ENCODE results near the gene SYTL2.
A peak's percentile ranks its signal among the peaks of the same experiment; 100 is the strongest.
"Not testable (repeated sequence)": the region's sequence is repeated elsewhere in the genome, so short reads cannot be mapped to it uniquely, and the experiment has no call there.

SYTL2 gene

DNA sequence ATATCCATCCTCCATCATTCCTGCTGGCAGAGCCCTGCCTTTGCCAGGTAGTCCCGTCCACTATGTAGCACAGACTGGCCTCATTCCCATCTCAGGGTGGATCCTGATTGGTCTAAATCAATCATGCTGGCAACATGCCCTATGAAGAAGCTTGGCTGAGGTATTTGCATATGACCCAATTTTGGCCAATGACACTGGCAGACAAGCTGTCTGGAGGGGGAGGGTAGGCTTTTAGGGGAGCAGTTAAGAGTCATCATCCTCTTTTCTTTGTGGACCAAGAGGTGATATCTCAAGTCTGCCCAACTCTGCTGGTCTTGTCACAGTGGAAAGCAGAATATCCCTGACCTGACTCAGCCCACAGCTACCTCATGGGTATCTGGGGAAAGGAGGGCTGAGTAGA lies 130.0 kb downstream of the SYTL2 start:
- DNase-seq = no peak

DNA sequence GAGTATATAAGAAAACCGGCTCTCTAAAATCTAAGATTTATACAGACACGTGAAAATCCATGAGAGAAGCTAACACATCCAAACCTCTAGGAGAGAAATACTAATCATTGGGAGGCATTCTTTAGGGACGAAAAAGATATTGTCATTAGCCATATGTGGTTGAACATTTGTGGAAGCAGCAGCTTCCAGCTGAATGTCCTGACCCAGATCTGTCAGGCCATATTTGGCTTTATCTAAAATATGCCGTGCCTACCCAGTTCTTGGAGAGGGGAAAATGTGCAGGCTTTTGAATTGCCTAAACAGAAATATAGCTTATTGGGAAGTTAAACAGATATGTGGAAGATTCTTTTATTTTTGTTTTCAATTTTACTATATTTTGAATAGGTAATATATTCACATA lies 131.4 kb downstream of the SYTL2 start:
- DNase-seq = no peak

DNA sequence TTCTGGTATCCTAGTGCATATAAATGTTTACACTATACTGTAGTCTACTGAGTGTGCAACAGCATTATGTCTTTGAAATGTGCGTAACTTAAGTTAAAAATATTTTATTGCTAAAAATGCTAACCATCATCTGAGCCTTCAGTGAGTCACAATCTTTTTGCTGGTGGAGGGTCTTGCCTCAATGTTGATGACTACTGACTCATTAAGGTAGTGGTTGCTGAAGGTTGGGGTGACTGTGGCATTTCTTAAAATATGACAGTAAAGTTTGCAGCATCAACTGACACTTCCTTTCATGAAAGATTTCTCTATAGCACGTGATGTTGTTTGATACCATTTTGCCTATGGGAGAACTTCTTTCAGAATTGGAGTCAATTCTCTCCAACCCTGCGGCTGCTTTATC lies 137.5 kb downstream of the SYTL2 start:
- DNase-seq = no peak

DNA sequence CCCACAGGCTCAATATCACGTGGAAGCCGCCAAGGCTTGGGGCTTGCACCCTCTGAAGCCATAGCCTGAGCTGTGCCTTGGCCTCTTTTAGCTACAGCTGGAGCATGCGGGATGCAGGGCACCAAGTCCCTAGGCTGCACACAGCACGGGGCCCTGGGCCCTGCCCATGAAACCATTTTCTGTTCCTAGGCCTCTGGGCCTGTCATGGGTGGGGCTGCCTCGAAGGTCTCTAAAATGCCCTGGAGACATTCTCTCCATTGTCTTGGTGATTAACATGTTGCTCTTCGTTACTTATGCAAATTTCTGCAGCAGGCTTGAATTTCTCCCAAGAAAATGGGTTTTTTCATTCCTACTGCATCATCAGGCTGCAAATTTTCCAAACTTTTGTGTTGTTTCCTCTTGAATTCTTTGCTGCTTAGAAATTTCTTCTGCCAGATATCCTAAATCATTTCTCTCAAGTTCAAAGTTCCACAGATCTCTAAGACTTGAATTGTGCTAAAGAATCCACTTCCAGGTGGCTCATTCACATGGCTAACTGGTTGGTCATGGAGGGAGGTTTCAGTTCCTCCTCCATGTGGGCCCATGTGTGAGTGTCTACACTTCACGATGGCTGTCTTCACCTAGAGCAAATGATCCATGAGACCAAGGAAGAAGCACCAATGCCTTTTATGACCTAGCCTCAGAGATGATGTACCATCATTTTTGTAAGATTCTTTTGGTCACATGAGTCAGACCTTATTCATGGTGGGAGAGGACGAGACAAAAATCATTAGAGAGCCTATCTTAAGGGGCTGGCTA lies 138.6 kb downstream of the SYTL2 start:
- no peak for DNase-seq

DNA sequence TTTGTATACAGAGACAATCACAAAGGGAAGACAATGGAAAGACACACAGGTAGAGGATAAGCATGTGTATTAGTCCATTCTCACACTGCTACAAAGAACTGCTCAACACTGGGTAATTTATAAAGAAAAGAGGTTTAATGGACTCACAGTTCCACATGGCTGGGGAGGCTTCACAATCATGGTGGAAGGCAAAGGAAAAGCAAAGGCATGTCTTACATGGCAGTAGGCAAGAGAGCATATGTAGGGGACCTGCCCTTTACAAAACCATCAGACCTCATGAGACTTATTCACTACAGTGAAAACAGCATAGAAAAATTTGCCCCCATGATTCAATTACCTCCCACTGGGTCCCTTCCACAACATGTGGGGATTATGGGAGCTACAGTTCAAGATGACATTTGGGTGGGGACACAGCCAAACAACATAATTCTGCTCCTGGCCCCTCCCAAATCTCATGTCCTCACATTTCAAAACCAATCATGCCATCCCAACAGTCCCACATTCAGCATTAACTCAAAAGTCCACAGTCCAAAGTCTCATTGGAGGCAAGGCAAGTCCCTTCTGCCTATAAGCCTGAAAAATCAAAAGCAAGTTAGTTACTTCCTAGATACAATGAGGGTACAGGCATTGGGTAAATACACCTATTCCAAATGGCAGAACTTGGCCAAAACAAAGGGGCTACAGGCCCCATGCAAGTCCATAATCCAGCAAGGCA lies 139.8 kb downstream of the SYTL2 start:
- not testable (repeated sequence) for DNase-seq

DNA sequence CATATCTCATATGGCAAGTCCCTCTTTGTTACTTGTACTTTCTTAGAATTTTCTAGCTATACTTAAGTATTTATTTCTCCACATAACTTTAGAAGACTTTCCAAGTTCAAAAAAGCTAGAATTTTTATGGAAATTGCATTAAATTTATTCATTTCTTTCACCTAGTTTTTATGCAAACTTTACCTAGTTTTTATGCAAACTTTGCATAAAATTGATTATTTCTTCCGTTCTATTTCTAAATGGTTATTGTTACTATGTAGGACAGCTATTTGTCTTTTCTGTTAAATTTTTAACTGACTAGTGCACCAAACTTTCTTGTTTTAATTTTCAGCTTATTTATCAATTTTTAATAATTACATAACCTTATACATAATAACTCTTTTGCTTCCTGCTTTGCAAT lies 142.8 kb downstream of the SYTL2 start:
- DNase-seq = no peak

DNA sequence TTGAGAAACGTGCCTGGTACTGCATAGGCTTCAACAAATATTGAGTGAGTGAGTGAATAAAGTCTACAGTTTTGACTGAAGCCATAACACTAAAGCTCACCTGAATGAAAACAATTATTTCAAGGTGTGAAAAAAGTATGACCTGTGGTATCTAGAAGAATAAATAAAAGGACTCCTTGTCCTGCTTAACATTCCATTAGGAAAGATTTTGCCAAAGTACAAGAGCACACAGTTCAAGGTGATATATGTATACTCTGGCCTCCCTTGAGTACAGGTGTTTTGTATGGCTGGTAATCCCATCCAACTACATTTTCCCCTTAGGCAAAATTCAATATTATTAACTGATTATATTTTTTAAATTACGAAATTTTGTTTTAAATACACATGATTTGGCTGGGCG lies 144.3 kb downstream of the SYTL2 start:
- DNase-seq = no peak

DNA sequence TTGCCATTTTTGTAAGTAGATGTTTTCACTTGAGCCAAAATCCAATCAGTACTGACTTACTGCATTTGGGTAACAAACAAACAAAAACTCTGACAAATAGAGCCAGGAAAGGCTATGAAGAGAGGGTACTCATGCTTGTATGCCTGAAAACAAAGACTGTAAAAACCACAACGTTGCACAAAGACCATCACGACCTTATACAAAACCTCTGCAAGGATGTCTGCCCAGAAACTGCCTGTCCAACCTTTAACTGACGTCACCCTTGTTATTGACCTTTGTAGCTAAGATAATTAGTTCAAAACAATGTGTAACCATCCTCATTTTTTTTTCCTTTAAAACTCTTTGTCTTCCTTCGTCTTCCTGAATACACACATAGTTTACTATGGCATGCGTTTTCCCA lies 145.2 kb downstream of the SYTL2 start:
- DNase-seq = no peak

DNA sequence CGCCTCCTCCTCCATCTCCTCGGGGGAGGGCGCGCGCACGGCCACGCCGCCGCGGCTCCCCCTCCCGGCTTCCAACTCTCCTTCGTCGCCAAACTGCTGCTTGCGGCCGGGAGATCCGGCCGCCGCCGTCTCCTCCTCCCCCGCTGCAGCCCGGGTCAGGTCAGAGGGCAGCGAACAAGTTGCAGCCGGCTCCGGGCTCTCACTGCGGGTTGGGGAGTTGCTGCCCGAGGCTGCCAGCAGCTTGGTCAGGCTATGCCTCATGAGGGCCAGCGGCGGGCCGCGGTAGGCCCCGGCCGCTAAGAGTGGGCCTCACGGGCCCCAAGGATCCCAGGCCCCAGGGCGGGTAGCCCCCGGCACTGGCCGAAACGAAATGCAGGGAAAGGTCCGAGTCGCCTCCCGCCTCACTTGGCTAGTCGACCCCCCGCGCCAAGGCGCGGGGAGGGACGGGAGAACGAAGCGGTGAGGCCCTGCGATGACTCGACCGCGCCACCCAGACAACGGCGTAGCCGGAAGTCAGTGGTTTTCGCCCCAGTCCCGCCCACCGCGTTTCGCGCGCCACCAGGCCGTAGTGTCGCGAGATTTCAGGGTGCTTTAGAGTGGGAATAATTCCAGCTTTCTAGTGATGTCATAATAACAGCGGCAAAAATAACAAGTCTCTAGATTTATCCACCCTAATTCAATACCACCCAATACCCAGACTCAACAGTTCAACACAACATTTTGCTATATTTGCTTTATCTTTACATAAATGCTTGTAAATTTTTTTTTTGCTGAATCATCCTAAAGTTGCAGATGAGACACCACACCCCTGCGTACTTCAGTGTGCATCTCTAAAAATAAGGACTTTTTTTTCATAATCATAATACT lies 146.1 kb downstream of the SYTL2 start, which contains the start of gene CREBZF:
Gene CREBZF (minus strand): TSS at position 515 of the 867 bp plus-strand sequence. CDS start 254 bp downstream, at position 261.
- peak; percentile 81 to 92 for DNase-seq

DNA sequence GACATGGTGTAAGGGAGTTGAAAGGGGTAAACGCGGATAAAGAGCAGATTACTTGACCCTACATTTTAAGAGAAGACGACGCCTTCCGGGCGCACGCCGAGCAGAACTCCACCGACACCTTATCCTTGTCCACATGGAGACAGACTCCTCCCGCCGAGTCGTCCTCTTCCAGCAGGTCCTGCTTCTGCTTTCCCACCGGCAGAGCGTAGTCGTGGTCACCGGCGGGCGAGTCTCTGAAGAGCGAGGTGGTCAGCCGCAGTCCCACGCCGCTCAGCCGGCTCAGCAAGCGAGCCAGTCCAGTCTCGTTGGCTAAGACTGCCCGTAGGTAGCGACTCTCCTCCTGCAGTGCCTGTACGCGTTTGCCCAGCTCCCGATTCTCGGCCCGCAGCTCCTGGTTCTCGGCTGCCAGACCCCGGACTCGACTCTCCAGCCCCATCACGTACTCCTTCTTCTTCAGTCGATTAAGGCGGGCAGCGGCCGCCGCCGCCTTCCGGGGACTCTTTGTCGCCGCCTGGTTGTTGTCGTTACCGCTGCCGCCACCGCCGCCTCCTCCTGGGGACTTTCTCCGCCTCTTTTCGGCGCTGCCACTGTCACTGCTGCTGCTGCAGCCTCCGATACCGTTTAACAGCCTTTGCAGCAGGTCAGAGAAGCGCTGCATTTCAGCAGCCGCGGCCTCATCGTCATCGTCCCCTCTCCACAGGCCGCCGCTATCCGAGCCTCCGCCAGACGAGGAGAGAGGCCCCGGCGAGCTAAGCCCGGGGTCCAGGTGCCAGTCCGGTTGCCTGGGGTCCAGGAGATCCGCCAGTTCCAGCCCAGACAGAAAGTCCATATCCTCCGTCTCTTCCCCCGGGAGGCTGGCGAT lies 147.0 kb downstream of the SYTL2 start:
- DNase-seq = peak; percentile 43 to 62

DNA sequence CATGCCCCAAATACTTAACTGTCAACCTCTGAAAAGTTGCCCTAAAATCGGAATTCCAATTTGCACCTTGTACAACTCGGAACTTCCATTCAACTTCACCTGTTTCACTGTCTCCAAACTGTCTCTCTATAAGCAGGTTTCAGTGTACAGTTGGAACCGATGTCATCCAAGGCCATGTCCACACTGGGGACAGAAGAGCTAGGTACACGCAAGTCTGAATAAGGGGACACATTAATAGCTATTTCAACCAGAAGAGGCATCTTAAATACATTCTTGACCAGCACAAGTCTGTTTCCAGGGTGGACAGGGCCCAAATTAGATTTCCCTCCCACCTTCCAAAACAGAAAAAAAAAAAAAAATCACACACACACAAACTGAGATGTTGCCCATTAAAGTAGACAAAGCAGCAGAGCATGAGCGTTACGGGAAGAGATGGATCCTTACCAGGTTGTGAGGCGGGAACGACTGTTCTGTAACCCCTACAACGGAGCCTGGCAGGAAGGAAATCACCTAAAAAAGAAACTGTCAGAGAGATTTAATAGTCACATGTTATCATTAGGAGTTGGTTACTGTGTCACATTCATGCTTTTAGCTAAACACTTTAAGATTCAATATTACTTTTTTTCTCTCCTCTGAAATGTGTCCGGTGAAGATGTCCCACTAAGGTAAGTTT lies 147.7 kb downstream of the SYTL2 start:
- no peak for DNase-seq

DNA sequence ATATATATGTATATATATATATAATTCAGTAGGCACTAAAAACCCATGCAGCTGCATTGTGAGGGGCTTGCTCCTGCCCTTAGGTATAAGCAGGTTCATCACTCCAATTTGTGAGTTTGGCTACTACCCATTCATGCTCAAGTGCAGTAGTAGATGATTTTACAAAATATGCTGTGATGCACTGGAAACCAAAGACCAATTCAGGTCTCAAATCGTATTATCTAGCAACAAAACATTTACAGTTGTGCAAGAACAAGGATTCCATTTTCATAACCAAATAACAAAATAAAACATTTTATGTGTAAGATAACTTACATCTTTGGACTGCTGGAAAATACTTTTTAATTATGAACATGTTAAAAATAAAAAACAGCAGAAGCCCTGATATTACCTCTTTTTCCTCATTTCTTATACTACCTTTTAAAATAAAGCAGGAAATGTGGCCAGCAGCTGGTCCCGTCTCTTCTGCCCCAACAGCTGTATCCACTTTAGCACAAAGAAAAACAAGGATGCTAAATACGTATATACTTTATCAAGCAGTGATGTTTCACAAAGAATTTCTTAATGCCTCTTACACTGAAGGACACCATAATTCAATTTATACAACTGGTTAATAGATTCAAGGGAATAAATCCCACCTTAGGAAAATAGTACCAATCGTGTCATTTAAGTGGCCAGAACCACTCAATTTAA lies 148.8 kb downstream of the SYTL2 start:
- no peak for DNase-seq

DNA sequence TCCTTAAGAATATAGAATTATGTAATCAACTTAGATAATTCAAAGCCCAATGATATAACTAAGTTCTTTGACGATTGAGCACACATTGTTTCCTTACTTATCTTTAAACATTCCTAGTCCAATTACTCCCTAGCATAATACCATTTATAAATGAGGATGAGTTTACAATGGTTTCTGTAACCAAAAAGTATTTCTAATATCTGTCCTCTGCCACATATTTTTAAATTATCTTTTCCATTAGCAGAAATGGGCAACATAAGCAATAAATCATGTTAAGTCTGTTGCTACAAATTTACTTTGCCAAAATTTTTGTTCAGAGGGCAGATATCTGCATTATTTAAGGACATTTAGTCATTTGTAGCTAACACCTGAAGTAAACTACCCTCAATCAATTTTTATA lies 152.8 kb downstream of the SYTL2 start:
- no peak for DNase-seq

DNA sequence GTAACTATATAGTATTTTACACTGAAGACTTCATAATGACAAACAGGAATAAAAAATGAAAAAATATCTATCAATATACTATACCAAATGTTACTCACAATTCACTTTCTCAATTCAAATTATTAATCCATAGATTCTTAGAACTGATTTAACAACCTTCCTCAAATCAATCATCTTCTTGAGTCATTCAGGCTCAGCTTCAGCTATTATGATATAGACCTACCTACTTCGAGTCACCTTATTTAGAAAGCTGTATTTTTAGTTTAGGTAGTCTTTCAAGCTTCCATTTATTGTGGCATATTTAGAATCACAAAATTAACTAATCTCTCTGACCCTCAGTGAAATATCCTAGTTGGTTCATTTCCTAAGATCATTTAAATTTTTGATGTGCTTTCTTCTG lies 154.2 kb downstream of the SYTL2 start:
- DNase-seq = no peak

DNA sequence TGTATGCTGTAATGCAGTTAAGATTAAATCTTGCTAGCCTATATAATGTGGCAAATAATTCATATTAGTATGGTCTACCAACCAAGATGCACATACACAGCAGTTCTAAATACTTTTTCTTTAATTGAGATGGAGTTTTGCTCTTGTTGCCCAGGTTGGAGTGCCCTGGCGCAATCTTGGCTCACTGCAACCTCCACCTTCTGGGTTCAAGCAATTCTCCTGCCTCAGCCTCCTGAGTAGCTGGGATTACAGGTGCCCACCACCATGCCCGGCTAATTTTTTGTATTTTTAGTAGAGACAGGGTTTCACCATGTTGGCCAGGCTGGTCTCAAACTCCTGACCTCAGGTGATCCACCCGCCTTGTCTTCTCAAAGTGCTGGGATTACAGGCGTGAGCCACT lies 156.6 kb downstream of the SYTL2 start:
- DNase-seq = not testable (repeated sequence)

DNA sequence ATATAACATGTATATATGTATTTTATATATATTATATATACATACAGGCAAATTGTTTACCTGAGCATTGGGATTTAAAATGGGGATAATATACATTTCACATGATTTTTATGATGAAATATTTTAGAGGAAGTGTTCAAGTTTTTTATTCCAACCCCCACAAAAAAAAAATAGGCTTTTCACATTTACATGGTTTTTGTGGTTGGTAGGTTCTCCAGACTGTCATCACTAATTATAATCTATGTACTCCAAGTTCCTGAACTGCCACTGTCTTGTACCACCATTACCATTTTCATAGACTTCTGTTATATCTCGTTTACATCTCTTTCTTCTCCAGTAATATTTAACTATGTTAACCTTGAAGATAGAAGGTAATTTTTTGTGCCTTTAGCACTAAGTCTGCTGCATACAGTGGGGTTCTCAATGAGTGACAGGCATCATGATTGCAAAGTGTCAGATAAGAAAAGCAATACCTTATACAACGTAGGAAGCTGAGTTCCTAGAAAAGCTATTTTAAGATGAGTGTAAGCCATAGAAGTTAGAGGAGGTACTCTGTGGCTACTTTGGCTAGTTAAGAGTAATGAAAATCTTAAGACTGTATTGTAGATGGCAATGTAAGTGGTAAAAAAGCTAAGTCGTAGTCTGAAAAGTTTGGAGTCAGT lies 158.0 kb downstream of the SYTL2 start:
- DNase-seq = no peak

DNA sequence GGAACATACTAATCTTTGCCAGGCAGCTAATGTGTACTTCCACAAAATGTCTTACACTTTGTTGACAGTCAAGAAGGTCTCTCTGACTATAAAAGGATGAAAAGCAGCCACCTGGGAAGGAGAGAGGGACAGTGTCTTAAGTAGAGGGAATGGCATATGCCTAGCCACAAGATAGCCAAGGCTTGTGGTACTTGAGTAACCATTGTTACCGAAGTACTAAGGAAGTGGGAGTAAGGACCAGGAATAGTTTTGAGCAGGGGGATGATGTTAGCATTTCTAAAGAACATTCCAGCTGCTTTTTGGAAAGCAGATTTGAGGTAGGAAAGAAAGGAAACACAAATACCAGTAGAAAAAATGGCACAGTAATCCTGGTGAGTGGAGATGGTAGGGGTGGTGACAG lies 159.8 kb downstream of the SYTL2 start:
- DNase-seq = no peak

DNA sequence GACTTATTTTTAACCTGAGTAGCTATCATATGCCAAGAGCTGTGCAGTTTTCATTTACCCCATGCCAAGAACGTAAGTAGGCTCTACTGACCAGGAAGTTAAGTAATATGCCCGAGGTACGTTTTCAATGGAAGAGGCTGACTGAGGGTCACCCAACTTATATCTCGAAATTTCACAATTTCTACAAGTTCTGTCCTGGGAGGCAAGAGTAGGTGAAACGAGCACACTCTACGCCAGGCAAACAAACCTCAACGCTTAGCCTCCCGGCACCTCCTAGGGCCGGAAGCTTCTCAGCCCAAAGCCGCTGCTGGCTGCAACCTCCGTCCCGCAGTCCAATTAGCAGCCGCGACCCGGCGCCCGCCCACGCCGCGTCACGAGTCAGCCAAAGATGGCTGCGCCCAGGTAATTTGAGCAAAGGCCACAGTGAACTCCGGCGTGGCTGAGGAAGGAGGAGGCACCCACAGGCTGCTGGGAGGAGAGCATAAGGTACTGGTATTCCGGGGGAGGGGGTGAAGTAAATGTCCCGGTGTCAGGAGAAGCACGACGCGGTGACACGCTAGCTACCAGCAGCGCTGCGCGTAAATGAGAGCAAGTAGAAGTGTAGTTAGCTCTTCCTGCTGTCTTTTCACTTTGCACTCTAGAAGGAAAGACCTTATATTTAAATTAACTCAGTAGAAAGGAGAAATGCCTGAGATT lies 163.2 kb downstream of the SYTL2 start, which contains the start of gene TMEM126A:
Gene TMEM126A (plus strand): TSS at position 364 of the 696 bp plus-strand sequence. CDS start 2,289 bp downstream, outside the sequence.
- peak; percentile 87 to 91 for DNase-seq

DNA sequence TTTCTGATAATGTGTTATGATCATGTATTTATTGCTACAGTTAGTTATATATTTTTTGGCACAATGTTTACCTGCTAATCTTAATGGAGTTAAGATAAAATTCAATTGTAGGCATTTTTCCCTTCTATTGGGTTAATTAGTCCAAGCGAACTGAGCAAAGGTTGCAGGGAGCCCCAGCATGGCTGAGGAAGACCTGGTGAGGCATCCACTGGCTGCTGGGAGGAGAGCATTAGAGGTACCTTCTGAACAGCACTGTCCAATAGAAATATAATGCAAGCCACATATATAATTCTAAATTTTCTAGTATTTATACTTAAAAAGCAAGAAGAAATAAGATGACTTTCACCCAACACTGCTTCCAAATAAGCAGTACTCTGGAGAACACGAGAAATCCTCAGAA lies 163.9 kb downstream of the SYTL2 start:
- DNase-seq = no peak

All from NCI-H524 (cell line).